Choroid plexus epithelial cell (primary cell): ENCODE results near the gene UNC93A.
"Not testable (repeated sequence)": the region's sequence is repeated elsewhere in the genome, so short reads cannot be mapped to it uniquely, and the experiment has no call there.

ENCODE experiments used
- DNase-seq: peaks from one replicate; pipeline ENCODE4 v3.0.0-alpha.2; 2010; ENCODE audit warnings: low read depth
- H3K4me3 ChIP-seq: 2 replicates; pipeline ENCODE4 v1.5.1; 2011; ENCODE audit warnings: low read depth, mild to moderate bottlenecking, control low read depth, low read length, moderate library complexity
- TF ChIP-seq, protein P1 (sequence below): conservative IDR thresholded peaks from 2 replicates; pipeline ENCODE4 v1.5.1; 2011; ENCODE audit warnings: low read depth, mild to moderate bottlenecking, control low read depth, inconsistent platforms, low read length, moderate library complexity

UNC93A gene

DNA sequence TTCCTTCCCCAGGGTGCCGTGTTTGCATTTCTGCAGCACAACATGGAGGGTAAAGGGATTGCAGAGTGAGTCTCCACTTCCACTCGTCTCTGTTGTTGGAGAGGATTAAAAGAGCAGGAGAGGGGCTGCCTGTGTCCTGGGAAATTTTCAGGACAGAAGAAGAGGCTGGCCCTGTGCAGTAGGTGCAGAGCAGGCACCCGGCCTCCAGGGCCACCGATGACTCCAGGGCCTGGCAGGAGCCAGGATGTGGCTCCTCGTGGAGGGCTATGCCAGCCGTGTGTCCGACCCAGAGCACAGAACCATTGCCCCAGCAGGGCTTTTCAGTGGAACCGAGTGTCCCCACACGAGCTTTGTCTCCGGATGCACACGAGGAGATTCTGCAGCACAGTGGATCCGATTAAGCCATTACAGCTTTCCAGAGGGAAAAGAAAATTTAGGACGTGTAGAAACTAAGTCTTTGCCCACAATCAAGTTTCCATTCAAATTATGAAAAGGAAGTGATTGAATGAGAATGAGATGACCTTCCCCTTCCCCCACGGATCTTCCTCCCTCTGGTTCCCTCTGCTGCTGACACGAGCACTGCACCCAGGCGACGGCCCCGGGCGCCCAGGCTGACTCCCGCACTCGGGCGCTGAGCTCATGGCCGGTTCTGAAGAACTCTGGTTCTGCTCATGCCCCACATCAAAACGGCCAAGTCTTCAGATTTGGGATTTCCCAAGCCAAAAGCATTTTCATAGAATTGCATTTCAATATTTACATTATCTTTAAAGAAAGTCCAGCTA, 43.1 kb upstream of the UNC93A start:
- DNase-seq, result no peak

DNA sequence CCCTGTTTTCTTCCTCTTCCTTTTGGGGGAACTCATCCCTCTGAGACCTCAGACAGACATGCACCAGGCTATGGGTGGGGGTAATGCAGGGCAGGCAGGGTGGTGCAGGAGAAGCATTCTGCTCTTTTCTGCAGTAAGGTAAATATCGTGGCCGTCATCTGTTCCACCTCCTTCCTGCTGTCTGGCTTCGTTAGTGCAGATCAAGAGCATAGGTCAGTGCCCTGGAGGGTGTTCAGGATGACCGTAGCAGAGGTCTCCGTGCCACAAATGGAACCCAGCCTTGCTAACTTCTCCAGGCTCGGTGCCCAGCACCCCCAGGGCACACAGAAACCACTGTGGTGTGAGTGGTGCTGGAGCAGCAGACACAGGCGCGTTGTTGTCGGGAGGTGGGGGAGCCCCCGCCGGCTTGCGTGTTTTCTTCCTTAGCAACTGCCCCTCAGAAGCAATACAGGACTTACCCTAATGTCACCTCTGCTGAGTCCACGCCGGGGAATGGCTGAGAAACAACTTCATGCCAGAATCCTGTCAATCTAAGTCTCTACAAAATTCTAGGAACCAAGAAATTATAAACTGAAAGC, 42.1 kb upstream of the UNC93A start:
- DNase-seq, H3K4me3 ChIP-seq: not testable (repeated sequence)

More for the DNA sequence above, 43.1 kb upstream of the UNC93A start:
- H3K4me3 ChIP-seq, result no peak overlapping the region
- TF ChIP-seq, protein P1, sequence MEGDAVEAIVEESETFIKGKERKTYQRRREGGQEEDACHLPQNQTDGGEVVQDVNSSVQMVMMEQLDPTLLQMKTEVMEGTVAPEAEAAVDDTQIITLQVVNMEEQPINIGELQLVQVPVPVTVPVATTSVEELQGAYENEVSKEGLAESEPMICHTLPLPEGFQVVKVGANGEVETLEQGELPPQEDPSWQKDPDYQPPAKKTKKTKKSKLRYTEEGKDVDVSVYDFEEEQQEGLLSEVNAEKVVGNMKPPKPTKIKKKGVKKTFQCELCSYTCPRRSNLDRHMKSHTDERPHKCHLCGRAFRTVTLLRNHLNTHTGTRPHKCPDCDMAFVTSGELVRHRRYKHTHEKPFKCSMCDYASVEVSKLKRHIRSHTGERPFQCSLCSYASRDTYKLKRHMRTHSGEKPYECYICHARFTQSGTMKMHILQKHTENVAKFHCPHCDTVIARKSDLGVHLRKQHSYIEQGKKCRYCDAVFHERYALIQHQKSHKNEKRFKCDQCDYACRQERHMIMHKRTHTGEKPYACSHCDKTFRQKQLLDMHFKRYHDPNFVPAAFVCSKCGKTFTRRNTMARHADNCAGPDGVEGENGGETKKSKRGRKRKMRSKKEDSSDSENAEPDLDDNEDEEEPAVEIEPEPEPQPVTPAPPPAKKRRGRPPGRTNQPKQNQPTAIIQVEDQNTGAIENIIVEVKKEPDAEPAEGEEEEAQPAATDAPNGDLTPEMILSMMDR, result no peak

DNA sequence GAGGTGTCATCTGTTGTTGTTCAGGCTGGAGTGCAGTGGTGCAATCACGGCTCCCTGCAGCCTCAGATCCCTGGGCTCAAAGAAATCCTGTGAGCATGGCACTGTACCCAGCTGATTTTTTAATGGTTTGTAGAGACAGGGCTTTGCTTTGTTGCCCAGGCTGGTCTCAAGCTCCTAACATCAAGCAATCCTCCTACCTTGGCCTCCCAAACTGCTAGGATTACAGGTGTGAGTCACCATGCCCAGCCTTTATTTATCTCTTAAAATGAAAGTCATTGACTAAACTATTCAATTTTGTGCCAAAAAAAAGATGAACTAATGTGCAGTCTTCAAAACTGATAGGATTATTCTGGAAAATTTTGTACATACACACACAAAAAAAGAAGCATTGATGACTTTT, 38.8 kb upstream of the UNC93A start:
- no peak overlapping the region for H3K4me3 ChIP-seq
- TF ChIP-seq, protein P1, result no peak
- DNase-seq, result no peak

DNA sequence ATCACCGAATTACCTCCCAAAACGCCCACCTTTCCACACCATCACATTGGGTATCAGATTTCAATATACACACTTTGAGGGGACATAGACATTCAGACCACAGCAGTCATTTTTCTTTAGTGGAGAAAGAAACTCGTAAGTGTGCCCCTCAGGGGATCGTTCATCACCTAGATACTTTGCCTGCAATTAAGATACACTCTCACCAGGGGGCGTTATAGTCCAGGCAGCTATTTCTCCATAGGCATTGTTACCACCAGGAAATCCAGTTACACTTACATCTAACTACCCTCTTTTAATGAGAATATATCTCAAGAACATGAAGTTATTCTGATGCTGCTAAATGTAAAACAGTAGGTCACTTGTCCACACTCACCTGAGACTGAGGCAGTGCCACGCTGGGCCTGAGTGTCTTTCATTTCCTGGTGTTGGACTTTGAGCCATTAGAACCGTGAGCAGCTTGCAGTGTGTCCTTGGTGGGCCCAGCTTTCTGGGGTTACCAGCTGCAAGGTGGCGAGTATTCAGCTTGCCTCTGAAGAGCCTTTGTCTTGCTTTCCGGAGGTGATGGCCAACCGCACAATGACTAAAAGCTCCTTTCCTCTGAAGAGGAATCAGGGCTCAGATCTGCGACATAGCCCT, 35.1 kb upstream of the UNC93A start:
- TF ChIP-seq, protein P1, result no peak
- DNase-seq, result no peak

DNA sequence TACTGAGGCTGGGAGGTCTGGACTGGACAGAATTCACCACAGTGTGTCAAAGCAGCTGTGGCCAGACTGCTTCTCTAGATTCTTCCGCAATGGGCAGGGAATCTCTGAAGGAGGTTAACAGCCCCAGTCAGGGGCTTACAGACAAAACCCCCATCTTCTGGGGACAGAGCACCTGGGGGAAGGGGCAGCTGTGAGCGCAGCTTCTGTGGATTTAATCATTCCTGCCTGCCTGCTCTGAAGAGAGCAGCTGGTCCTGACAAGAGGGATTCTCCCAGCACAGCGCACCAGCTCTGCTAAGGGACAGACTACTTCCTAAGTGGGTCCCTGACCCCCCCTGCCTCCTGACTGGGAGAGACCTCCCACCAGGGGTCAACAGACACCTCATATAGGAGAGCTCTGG, 32.5 kb upstream of the UNC93A start:
- TF ChIP-seq, protein P1, result no peak
- H3K4me3 ChIP-seq, result no peak overlapping the region
- no peak for DNase-seq

More for the DNA sequence above, 35.1 kb upstream of the UNC93A start:
- H3K4me3 ChIP-seq, result no peak overlapping the region

DNA sequence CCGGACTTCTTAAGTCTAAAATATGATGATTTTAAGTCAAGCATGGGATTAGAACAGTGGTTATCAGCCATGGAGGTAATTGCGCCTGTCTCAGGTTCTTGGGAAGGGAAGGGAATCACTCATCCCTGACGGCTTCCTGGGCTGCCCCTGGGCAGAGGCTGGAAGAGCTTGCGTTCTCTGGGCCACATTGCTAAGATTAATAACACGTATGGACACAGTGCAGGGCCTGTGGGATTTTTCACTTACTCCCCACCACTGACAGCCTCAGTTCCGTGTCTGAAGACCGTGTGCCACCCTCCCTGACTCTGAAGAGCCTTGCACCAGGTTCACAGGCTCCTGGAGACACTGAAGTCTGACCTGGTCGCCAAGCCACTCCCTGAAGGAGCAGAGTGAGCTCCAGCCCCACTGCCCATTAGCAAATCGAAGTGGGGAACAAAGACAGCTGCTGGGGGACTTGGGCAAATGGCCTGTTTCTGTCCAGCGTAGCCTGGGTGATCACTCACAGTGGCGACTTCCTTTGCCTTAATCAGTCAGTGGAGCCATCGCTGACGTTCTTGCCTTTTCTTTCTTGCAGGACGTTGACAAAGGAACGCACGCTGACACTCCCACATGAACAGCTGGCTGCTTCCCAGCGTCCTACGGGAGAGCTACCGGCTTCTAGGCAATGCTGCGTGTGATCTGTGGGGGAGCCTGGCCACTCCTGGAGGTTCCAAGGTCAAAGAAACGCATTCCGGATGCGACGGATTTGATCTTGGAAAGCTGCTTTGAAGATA, 24.9 kb upstream of the UNC93A start:
- not testable (repeated sequence) for H3K4me3 ChIP-seq

DNA sequence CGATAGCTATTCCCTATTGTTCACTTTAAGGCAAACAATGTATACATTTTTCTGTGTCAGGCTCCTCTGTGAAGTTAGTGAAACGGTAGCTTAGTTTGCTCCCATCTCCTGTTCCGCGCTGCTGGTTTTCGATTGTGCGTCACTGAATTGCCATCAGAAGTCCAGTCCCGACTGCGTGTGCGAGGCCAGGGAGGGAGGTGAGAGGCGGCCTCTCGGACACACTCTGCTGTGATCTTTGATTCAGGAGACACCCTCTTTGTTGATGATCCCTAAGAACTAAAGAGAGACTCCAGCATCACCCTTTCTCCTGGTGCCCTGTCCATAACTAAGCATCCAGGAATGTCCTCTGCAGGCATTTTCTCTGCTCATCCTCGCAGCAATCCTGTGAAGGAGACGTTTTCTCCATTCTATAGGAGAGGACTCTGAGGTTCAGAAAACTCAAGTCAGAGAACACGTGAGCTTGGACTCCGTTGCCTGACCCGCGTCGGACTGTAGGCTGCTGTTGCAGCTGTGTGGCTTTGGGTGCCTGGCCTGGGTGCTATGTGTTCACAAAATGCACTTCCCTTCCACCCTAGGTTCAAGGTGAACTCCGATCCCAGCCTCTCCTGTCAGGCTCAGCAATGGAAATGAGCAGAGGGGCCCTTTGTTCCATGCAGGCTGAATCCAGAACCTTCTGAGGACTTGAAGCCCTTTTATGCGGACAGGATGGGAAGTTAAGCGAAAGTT, 24.1 kb upstream of the UNC93A start:
- no peak for DNase-seq
- H3K4me3 ChIP-seq, result no peak overlapping the region
- TF ChIP-seq, protein P1, result no peak

More for the DNA sequence above, 24.9 kb upstream of the UNC93A start:
- not testable (repeated sequence) for DNase-seq

DNA sequence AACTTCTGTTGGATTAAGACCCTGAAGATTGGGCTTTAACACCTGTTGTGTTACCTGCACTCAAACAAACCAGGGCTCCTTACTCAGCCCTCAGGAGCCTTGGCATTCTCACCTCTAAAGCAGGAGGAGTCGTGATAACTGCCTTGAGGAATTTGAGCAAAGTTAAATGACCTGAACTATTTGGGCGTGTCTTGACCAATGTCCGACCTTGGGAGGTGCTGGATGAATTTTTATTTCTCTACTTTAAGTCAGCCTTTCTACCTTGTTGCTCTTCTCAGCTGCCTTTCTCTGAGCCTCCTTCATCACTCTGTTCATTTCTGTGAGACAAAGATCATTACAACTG, 23.6 kb upstream of the UNC93A start:
- H3K4me3 ChIP-seq, DNase-seq: not testable (repeated sequence)
